ENCODE measurements around the gene B4GALT2.

Gene B4GALT2

GRCh38 chr1:43971336-43971980, 7.6 kb upstream of the B4GALT2 start:
- DNase-seq, result no peak

DNA sequence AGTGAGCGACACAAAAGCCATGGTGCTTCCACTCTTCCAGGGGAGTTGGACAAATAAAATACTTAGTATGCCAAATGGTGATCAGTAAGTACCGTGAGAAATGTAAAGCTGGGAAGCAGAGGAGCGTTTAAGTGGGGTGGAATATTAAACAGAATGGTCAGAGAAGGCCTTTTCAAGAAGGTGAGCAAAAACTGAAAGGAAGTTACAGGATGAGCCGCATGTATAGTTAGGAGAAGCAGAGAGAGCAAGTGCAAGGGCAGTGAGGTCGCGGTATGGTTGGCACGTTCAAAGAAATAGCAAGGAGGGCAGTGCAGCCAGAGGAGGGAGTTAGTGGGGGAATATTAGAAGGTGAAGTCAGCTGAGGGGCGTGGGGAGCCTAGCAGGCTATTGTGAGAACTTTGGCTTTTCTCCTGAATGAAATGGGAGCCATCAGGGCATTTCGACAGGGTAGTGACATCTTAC, 5.0 kb upstream of the B4GALT2 start:
- no peak for DNase-seq

GRCh38 chr1:43974443-43975248, 4.4 kb upstream of the B4GALT2 start, which contains the start of gene ATP6V0B:
Gene ATP6V0B (plus strand): TSS chr1:43974960. CDS start chr1:43975041, 81 bp downstream.
- DNase-seq, result peak; percentile 90

GRCh38 chr1:43975249-43975961, 3.6 kb upstream of the B4GALT2 start:
- DNase-seq, result peak; percentile 59

GRCh38 chr1:43976045-43976444, 3.0 kb upstream of the B4GALT2 start:
- no peak for DNase-seq

- no peak for DNase-seq
These were observed 2.1 kb upstream of the B4GALT2 start for GRCh38 chr1:43976890-43977289.

GRCh38 chr1:43977376-43978263, 1.4 kb upstream of the B4GALT2 start:
- no peak for DNase-seq

DNA sequence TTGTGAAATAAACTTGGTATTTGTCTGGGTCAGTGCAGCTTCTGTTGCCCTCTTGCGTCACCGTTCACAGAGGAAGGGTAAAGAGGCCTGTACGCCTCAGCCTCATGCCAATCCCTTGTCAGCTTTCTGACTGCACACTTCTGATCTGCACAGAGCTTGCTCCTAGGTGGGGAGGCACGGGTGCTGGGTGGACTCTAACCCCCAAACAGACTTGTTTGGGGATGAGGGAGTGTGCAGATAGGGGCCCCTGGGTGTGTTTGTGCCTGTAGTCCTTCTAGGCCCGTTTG, 803 bp upstream of the B4GALT2 start:
- DNase-seq, result no peak

GRCh38 chr1:43979261-43979527, 184 bp downstream of the B4GALT2 start:
- DNase-seq, result no peak

- no peak for DNase-seq
These were observed 681 bp downstream of the B4GALT2 start for GRCh38 chr1:43979528-43980254.

- DNase-seq, result no peak
These were observed 1.5 kb downstream of the B4GALT2 start for GRCh38 chr1:43980255-43981134.

DNA sequence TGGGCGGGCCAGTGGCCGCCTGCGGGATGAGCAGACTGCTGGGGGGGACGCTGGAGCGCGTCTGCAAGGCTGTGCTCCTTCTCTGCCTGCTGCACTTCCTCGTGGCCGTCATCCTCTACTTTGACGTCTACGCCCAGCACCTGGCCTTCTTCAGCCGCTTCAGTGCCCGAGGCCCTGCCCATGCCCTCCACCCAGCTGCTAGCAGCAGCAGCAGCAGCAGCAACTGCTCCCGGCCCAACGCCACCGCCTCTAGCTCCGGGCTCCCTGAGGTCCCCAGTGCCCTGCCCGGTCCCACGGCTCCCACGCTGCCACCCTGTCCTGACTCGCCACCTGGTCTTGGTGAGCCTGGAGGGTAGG, 2.1 kb downstream of the B4GALT2 start:
- no peak for DNase-seq

DNA sequence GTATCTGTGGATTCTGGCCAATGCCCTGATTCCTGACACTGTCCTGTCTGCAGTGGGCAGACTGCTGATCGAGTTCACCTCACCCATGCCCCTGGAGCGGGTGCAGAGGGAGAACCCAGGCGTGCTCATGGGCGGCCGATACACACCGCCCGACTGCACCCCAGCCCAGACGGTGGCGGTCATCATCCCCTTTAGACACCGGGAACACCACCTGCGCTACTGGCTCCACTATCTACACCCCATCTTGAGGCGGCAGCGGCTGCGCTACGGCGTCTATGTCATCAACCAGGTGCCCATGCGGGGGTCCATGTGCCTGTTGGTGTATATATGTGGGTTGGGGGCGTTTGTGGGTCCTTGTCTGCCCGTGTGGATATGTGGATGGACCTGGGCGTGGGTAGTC, 2.6 kb downstream of the B4GALT2 start:
- DNase-seq, result no peak

DNA sequence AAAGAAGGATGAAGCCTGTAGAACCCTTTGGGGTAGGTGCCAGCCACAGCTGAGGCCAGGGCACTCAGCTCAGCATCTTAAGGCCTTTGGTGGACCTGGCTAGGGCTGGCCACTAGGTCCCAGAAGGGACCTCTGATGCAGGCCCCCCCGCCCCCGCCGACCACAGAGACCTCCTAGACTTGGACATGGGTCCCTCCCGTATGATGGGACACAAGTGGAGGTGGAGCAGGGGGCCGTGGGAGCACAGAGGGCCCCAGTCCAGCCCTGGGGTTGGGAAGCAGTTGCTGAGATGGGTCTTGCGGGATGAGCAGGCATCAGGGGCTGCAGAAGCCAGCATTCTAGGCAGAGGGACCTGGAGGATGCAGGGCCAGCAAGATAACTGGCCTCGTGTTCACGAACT, 3.2 kb downstream of the B4GALT2 start:
- no peak for DNase-seq

DNA sequence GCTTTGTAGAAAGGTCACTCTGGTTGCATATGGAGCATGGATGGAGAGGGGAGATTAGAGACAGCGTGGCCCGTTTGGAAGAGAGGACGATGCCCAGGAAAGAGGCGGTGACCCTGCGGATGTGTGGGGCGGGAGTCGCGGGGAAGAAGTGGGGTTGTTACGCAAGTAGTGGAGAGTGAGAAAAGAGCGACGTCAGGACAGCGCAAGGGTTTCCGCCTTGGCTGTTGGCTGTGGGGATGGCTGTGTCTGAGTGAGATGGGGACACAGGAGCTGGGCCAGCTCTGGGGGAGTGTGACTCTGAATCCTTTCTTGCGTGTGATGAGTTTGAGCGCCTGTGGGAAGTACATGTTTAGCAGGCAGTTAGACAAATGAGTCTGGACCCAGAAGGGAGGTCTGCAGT, 3.8 kb downstream of the B4GALT2 start:
- DNase-seq, result peak; percentile 25

- no peak for DNase-seq
These were observed 4.4 kb downstream of the B4GALT2 start for GRCh38 chr1:43983253-43983899.

DNA sequence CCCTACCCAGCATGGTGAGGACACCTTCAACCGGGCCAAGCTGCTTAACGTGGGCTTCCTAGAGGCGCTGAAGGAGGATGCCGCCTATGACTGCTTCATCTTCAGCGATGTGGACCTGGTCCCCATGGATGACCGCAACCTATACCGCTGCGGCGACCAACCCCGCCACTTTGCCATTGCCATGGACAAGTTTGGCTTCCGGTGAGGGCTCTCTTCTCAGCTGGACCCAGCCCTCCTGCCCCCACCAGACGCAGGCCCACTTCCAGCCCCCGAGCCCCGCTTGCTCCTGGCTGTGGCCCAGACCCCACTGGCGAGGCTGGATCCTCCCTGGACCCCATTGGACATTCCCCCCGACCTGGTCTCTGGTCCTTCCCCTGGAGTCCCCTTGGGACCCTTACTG, 5.8 kb downstream of the B4GALT2 start:
- no peak for DNase-seq

GRCh38 chr1:43985984-43986595, 7.1 kb downstream of the B4GALT2 start:
- DNase-seq, result no peak

- no peak for DNase-seq
These were observed 7.7 kb downstream of the B4GALT2 start for GRCh38 chr1:43986712-43987111.

DNA sequence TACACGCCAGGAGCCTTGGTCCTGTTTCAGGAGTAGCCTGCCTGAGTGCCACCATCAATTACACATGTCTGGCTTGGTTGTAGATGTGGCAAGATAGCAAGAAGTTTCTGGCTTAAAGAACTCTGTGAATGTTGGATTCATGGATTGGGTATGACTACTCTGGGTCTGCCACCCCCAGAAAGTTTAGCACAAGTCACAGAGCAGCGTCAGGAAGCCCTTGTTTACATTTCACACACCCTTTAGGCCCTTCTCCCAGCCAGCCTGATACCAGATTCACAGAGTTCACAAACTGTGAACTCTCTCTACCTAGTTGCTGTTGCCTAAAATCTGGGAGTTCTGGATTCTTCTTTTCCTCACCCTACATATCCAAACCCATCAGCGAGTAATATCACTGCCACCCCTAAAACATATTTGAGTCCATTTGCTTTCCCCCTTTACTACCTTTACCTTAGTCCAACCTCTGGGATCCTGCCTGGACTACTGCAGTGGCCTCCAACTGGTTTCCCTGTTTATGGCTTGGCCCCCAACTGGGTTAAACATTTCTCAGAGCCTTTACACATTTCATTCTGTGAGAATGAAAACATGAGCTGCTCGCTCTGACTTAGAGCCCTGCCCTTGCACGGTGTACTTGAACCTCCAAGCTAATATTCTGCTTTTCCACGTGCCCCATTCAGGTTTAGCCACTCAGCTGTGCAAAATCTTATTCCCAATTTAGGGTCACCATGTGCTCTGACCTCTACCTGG, 8.3 kb downstream of the B4GALT2 start:
- no peak for DNase-seq
